ENCODE data around the gene NOXRED1. TPM values are rescaled to one million over a fixed set of nuclear protein-coding genes. Genes with fewer than 3 reads are reported as not detected.

The NOXRED1 gene
- total RNA-seq, 1 donor from 2014 or later = 0.82 TPM

GRCh38 chr14:77469067-77469505 is 45.8 kb upstream of the NOXRED1 start:
- Histone ChIP-seq H3K27me3 (ENCODE audit: insufficient read depth, low read length) (peaks cover 10% of the 10 kb centered on the region), H3K4me3 (ENCODE audit: insufficient read depth, low read depth, low read length) (no peak overlapping the region), H3K27ac (ENCODE audit: low read depth, low read length) (no peak overlapping the region), H3K36me3 (ENCODE audit: insufficient read depth, low read length) (peaks cover 43% of the 10 kb centered on the region), H3K4me2 (ENCODE audit: low read length) (no peak overlapping the region), H3K9me3 (ENCODE audit: insufficient read depth, low read depth, low read length) (no peaks in the 10 kb centered on the region), H3K79me2 (ENCODE audit: insufficient read depth, low read length) (no peaks in the 10 kb centered on the region), H4K20me1 (ENCODE audit: insufficient read depth, low read length) (peaks cover 4% of the 10 kb centered on the region), H3K9ac (ENCODE audit: low read length) (no peak overlapping the region), H2AFZ (ENCODE audit: low read depth, low read length) (no peak overlapping the region), H3K4me1 (ENCODE audit: insufficient read depth, low read length) (no peaks in the 10 kb centered on the region)
- Mint-ChIP-seq H3K9me3 (ENCODE audit: unreplicated experiment) (no peaks in the 10 kb centered on the region), H3K27me3 (ENCODE audit: low read depth, unreplicated experiment) (peaks cover 10% of the 10 kb centered on the region), H3K27ac (ENCODE audit: unreplicated experiment) (peak overlapping the region; percentile 14), H3K4me3 (ENCODE audit: unreplicated experiment) (no peak overlapping the region), H3K36me3 (ENCODE audit: low read depth, unreplicated experiment) (peaks cover 19% of the 10 kb centered on the region), H3K4me1 (ENCODE audit: low read depth, unreplicated experiment) (no peaks in the 10 kb centered on the region)
- FAIRE-seq = no peak
- DNase-seq (ENCODE audit: low read depth) = no peak
- no peak for TF ChIP-seq EZH2 (IDR thresholded peaks at IDR 0.05; ENCODE audit: insufficient read depth, low read length)
- TF ChIP-seq, protein P1, sequence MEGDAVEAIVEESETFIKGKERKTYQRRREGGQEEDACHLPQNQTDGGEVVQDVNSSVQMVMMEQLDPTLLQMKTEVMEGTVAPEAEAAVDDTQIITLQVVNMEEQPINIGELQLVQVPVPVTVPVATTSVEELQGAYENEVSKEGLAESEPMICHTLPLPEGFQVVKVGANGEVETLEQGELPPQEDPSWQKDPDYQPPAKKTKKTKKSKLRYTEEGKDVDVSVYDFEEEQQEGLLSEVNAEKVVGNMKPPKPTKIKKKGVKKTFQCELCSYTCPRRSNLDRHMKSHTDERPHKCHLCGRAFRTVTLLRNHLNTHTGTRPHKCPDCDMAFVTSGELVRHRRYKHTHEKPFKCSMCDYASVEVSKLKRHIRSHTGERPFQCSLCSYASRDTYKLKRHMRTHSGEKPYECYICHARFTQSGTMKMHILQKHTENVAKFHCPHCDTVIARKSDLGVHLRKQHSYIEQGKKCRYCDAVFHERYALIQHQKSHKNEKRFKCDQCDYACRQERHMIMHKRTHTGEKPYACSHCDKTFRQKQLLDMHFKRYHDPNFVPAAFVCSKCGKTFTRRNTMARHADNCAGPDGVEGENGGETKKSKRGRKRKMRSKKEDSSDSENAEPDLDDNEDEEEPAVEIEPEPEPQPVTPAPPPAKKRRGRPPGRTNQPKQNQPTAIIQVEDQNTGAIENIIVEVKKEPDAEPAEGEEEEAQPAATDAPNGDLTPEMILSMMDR (IDR thresholded peaks at IDR 0.05; ENCODE audit: insufficient read depth, low read depth, low read length) = no peak

DNA sequence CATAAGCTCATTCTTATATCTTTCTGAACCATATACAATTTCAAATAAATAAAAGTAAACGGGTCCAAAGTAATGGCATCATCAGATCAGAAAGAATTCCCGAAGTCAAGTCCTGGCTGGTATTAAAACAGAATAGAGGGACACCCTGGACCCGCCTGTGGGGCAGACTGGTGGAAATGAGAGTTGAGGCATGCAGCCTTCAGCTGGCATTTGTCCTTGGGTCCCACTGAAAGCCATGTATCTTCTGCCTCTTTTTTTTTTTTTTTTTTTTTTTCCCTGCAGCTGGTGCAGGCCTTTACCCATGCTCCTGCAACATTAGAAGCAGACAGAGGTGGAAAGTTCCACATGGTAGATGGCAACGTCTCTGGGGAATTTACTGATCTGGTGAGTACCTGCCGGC is 44.5 kb upstream of the NOXRED1 start:
- Histone ChIP-seq H2AFZ (ENCODE audit: low read depth, low read length) (no peak overlapping the region), H3K36me3 (ENCODE audit: insufficient read depth, low read length) (peaks cover 50% of the 10 kb centered on the region), H3K27me3 (ENCODE audit: insufficient read depth, low read length) (peaks cover 8% of the 10 kb centered on the region), H4K20me1 (ENCODE audit: insufficient read depth, low read length) (peaks cover 12% of the 10 kb centered on the region), H3K4me1 (ENCODE audit: insufficient read depth, low read length) (no peaks in the 10 kb centered on the region), H3K9ac (ENCODE audit: low read length) (no peak overlapping the region), H3K79me2 (ENCODE audit: insufficient read depth, low read length) (no peaks in the 10 kb centered on the region), H3K4me3 (ENCODE audit: insufficient read depth, low read depth, low read length) (no peak overlapping the region), H3K9me3 (ENCODE audit: insufficient read depth, low read depth, low read length) (no peaks in the 10 kb centered on the region), H3K4me2 (ENCODE audit: low read length) (no peak overlapping the region), H3K27ac (ENCODE audit: low read depth, low read length) (no peak overlapping the region)
- TF ChIP-seq, protein P1 (IDR thresholded peaks at IDR 0.05; ENCODE audit: insufficient read depth, low read depth, low read length) = no peak
- no peak for TF ChIP-seq EZH2 (IDR thresholded peaks at IDR 0.05; ENCODE audit: insufficient read depth, low read length)
- DNase-seq (ENCODE audit: low read depth) (no peak), FAIRE-seq (no peak)
- peaks cover 5% of the 10 kb centered on the region for H3K27me3 Mint-ChIP-seq (ENCODE audit: low read depth, unreplicated experiment)
- H3K9me3 Mint-ChIP-seq (ENCODE audit: unreplicated experiment) = no peaks in the 10 kb centered on the region
- no peak overlapping the region for H3K27ac Mint-ChIP-seq (ENCODE audit: unreplicated experiment)
- peaks cover 19% of the 10 kb centered on the region for H3K36me3 Mint-ChIP-seq (ENCODE audit: low read depth, unreplicated experiment)
- no peaks in the 10 kb centered on the region for H3K4me1 Mint-ChIP-seq (ENCODE audit: low read depth, unreplicated experiment)
- no peak overlapping the region for H3K4me3 Mint-ChIP-seq (ENCODE audit: unreplicated experiment)

GRCh38 chr14:77459072-77459723 is 35.9 kb upstream of the NOXRED1 start:
- Histone ChIP-seq H3K9ac (ENCODE audit: low read length) (peak overlapping the region; percentile 94), H3K27ac (ENCODE audit: low read depth, low read length) (no peak overlapping the region), H3K79me2 (ENCODE audit: insufficient read depth, low read length) (peaks cover 65% of the 10 kb centered on the region), H3K4me1 (ENCODE audit: insufficient read depth, low read length) (peaks cover 16% of the 10 kb centered on the region), H3K4me2 (ENCODE audit: low read length) (peak overlapping the region; percentile 92), H3K27me3 (ENCODE audit: insufficient read depth, low read length) (no peaks in the 10 kb centered on the region), H2AFZ (ENCODE audit: low read depth, low read length) (no peak overlapping the region), H4K20me1 (ENCODE audit: insufficient read depth, low read length) (peaks cover 55% of the 10 kb centered on the region), H3K36me3 (ENCODE audit: insufficient read depth, low read length) (peaks cover 32% of the 10 kb centered on the region), H3K4me3 (ENCODE audit: insufficient read depth, low read depth, low read length) (peak overlapping the region; percentile 89), H3K9me3 (ENCODE audit: insufficient read depth, low read depth, low read length) (no peaks in the 10 kb centered on the region)
- H3K36me3 Mint-ChIP-seq (ENCODE audit: low read depth, unreplicated experiment) = peaks cover 2% of the 10 kb centered on the region
- H3K27me3 Mint-ChIP-seq (ENCODE audit: low read depth, unreplicated experiment) = no peaks in the 10 kb centered on the region
- no peaks in the 10 kb centered on the region for H3K9me3 Mint-ChIP-seq (ENCODE audit: unreplicated experiment)
- DNase-seq (ENCODE audit: low read depth) = peak; percentile 39
- no peak for FAIRE-seq
- H3K4me3 Mint-ChIP-seq (ENCODE audit: unreplicated experiment) = peak overlapping the region; percentile 100
- TF ChIP-seq, protein P1 (IDR thresholded peaks at IDR 0.05; ENCODE audit: insufficient read depth, low read depth, low read length) = peak; percentile 72
- no peak for TF ChIP-seq EZH2 (IDR thresholded peaks at IDR 0.05; ENCODE audit: insufficient read depth, low read length)
- H3K27ac Mint-ChIP-seq (ENCODE audit: unreplicated experiment) = peak overlapping the region; percentile 75
- H3K4me1 Mint-ChIP-seq (ENCODE audit: low read depth, unreplicated experiment) = peaks cover 8% of the 10 kb centered on the region
